H1 (cell line): ENCODE results near the gene NOC3L. TPM values are rescaled to one million over a fixed set of nuclear protein-coding genes. Genes with fewer than 3 reads are reported as not detected.

Source experiments
- ASH2L ChIP-seq: fragments of 200-600, 300-600 bp; sonication (generic); IDR thresholded peaks from one replicate; pipeline ENCODE4 v1.7.1; 2017; ENCODE audit warnings: low read length
- CBX8 ChIP-seq: fragments of 300-800, 300-1000 bp; sonication (generic); IDR thresholded peaks from 2 replicates; pipeline ENCODE4 v1.7.1; 2016; ENCODE audit warnings: low read depth, low read length, borderline replicate concordance
- SUZ12 ChIP-seq: fragments of 200-600 bp; sonication (generic); IDR thresholded peaks from 2 replicates; pipeline ENCODE4 v1.6.1; 2012; ENCODE audit warnings: mild to moderate bottlenecking, inconsistent platforms, low read length, moderate library complexity, mixed read lengths
- polyA plus RNA-seq, 7 experiments: library from polyadenylated mRNA; depleted of rRNA in 3 of 7; stranded (reverse) in 5 of 7; unstranded in 2 of 7; fragments of >200 nt in 5 of 7; fragments of 200-250 nt in 2 of 7; gene quantifications; 1 replicate in 5 of 7; 2 replicates in 1 of 7; 4 replicates in 1 of 7; pipeline versions ENCODE4 v1.2.1 to v1.2.3, GENCODE V29; 2011 to 2013; ENCODE audit warnings: missing spikeins in 2 of 7, mixed read lengths in 2 of 7
- total RNA-seq: library from RNA; stranded (reverse); fragmentation: NEBNext Ultra II Directional; extraction: Animal tissue kit (Norgen Biotek cat#: 25700); gene quantifications from 2 replicates; pipeline ENCODE4 v1.2.1, GENCODE V29; 2021

The NOC3L gene
- total and polyA plus RNA-seq, 2 of the 8 experiments (the other 6 are each of a cell fraction or from before 2014, with no cell fraction given): 7.1 to 39.1 TPM

GRCh38 chr10:94370501-94370900 lies 7.8 kb upstream of the NOC3L start (continued):
- TF ChIP-seq SUZ12 (no peak), CBX8 (no peak), ASH2L (no peak)
- TF ChIP-seq, all 59 proteins: peak for 0
